ENCODE data around the gene SNX18. TPM values are rescaled to one million over a fixed set of nuclear protein-coding genes. Genes with fewer than 3 reads are reported as not detected.

The SNX18 gene
- polyA plus RNA-seq, 1 of the 3 experiments (the other 2 are of a cell fraction), result 4.6 TPM

- Histone ChIP-seq H3K9ac (no peak overlapping the region), H3K36me3 (replicated peaks in 1 of 2; ENCODE audit: control insufficient read depth in 1 of 2, insufficient read depth in 2 of 2, low read length in 1 of 2) (peaks cover 4 to 6% of the 10 kb centered on the region in 2 experiments), H3F3A (replicated peaks; ENCODE audit: insufficient read depth) (no peaks in the 10 kb centered on the region), H3K27ac (ENCODE audit: low read depth in 2 of 2, low read length in 1 of 2) (no peak overlapping the region), H2AFZ (ENCODE audit: low read depth) (no peak overlapping the region), H3K27me3 (ENCODE audit: insufficient read depth) (no peaks in the 10 kb centered on the region), H3K4me3 (ENCODE audit: low read depth in 2 of 2, low read length in 1 of 2) (no peak overlapping the region), H3K79me2 (ENCODE audit: insufficient read depth) (0 out of 2 replicates have a peak, but pooled peaks cover 3% of the 10 kb centered on the region), H3K9me2 (no peaks in the 10 kb centered on the region), H3K4me2 (no peak overlapping the region), H4K20me1 (ENCODE audit: insufficient read depth) (no peaks in the 10 kb centered on the region), H3K4me1 (ENCODE audit: control insufficient read depth in 1 of 2, insufficient read depth in 2 of 2, low read depth in 1 of 2, low read length in 1 of 2) (peaks cover 0 to 4% of the 10 kb centered on the region in 2 experiments; a peak in 2 of 4 replicates), H3K9me3 (no peaks in the 10 kb centered on the region)
- no peak for TF ChIP-seq MEF2A (IDR thresholded peaks at IDR 0.05; ENCODE audit: borderline replicate concordance, low read depth)
- no peak for TF ChIP-seq MAX (IDR thresholded peaks at IDR 0.05; ENCODE audit: low read depth)
- TF ChIP-seq EP300 (IDR thresholded peaks at IDR 0.05; ENCODE audit: borderline replicate concordance in 1 of 2, low read depth in 1 of 2, low read length in 1 of 2), result no peak
- no peak for TF ChIP-seq MXI1 (IDR thresholded peaks at IDR 0.05; ENCODE audit: low read depth, low read length)
- TF ChIP-seq FOXM1 (IDR thresholded peaks at IDR 0.05; ENCODE audit: low read depth), result no peak
- TF ChIP-seq JUND (IDR thresholded peaks at IDR 0.05), result no peak
- no peak for TF ChIP-seq POLR2AphosphoS5 (IDR thresholded peaks at IDR 0.05; ENCODE audit: low read depth, low read length)
- no peak for TF ChIP-seq SMC3 (IDR thresholded peaks at IDR 0.05; ENCODE audit: low read depth, low read length)
- no peak for TF ChIP-seq RFX5 (IDR thresholded peaks at IDR 0.05; ENCODE audit: low read length)
- no peak for TF ChIP-seq ZBTB33 (IDR thresholded peaks at IDR 0.05; ENCODE audit: borderline replicate concordance, low read depth)
- TF ChIP-seq ELF1 (IDR thresholded peaks at IDR 0.05), result no peak
- 93% methylated on average over 12 of the region's 12 CpGs for WGBS (ENCODE audit: low lambda C conversion rate)
- ChIA-PET CTCF (interaction anchor here (1.5 kb wide), 1 partner anchor 15 kb away, joined by 3 read pairs; no protein-coding TSS in a partner anchor), POLR2A (no interaction called here)
- no peak for DNase-seq
These were observed 24.5 kb downstream of the SNX18 start for GRCh38 chr5:54541823-54542783.

- Histone ChIP-seq H3K9me2 (no peaks in the 10 kb centered on the region), H2AFZ (ENCODE audit: low read depth) (no peak overlapping the region), H3K27ac (ENCODE audit: low read depth in 2 of 2, low read length in 1 of 2) (no peak overlapping the region), H3K4me1 (ENCODE audit: control insufficient read depth in 1 of 2, insufficient read depth in 2 of 2, low read depth in 1 of 2, low read length in 1 of 2) (peaks cover 0 to 4% of the 10 kb centered on the region in 2 experiments; a peak in 2 of 4 replicates), H3K9me3 (no peaks in the 10 kb centered on the region), H3K27me3 (ENCODE audit: insufficient read depth) (no peaks in the 10 kb centered on the region), H3K79me2 (ENCODE audit: insufficient read depth) (no peaks in the 10 kb centered on the region), H3K9ac (no peak overlapping the region), H4K20me1 (ENCODE audit: insufficient read depth) (no peaks in the 10 kb centered on the region), H3K4me3 (ENCODE audit: low read depth in 2 of 2, low read length in 1 of 2) (no peak overlapping the region), H3K36me3 (replicated peaks in 1 of 2; ENCODE audit: control insufficient read depth in 1 of 2, insufficient read depth in 2 of 2, low read length in 1 of 2) (peaks cover 4 to 6% of the 10 kb centered on the region in 2 experiments), H3K4me2 (no peak overlapping the region), H3F3A (replicated peaks; ENCODE audit: insufficient read depth) (no peaks in the 10 kb centered on the region)
- no peak for DNase-seq
- no peak for TF ChIP-seq SMC3 (IDR thresholded peaks at IDR 0.05; ENCODE audit: low read depth, low read length)
- TF ChIP-seq FOXJ3 (CRISPR knock-in tag; IDR thresholded peaks at IDR 0.05), result no peak
- TF ChIP-seq SIN3A (IDR thresholded peaks at IDR 0.05; ENCODE audit: borderline replicate concordance, low read depth, low read length), result no peak
- TF ChIP-seq FOSL2 (IDR thresholded peaks at IDR 0.05; ENCODE audit: borderline replicate concordance, low read depth), result no peak
- TF ChIP-seq NFIC (IDR thresholded peaks at IDR 0.05; ENCODE audit: borderline replicate concordance), result no peak
- TF ChIP-seq GABPA (IDR thresholded peaks at IDR 0.05; ENCODE audit: low read depth), result no peak
- no peak for TF ChIP-seq USF2 (IDR thresholded peaks at IDR 0.05; ENCODE audit: borderline replicate concordance, low read depth, low read length)
- ChIA-PET POLR2A (no interaction called here), CTCF (interaction anchor here (0.6 kb wide), 1 partner anchor 902 kb away, joined by 3 read pairs; no protein-coding TSS in a partner anchor)
- WGBS (ENCODE audit: low lambda C conversion rate), result 91% methylated on average over 4 of the region's 4 CpGs
These were observed 26.5 kb downstream of the SNX18 start for GRCh38 chr5:54544044-54544443.
